Measurements from ENCODE around the gene PAK2. TPM values are rescaled to one million over a fixed set of nuclear protein-coding genes. Genes with fewer than 3 reads are reported as not detected.
"Not testable (repeated sequence)": the region's sequence is repeated elsewhere in the genome, so short reads cannot be mapped to it uniquely, and the experiment has no call there.

The PAK2 gene
- total and polyA plus RNA-seq, 2 donors from 2014 or later, result 13.4 to 67.1 TPM

- DNase-seq (no peak), FAIRE-seq (no peak)
- Histone ChIP-seq H3K36me3 (ENCODE audit: control insufficient read depth in 2 of 3, insufficient read depth in 3 of 3, low read length in 3 of 3) (peaks cover 3 to 18% (median 7%) of the 10 kb centered on the region in 3 donors), H3K9ac (ENCODE audit: low read length in 3 of 3) (no peak overlapping the region), H3K9me3 (ENCODE audit: control insufficient read depth in 2 of 3, insufficient read depth in 1 of 3, low read length in 3 of 3) (no peaks in the 10 kb centered on the region), H3K4me3 (ENCODE audit: low read length in 3 of 3) (no peak overlapping the region), H3K27me3 (ENCODE audit: control insufficient read depth, insufficient read depth, low read length) (no peaks in the 10 kb centered on the region), H3K4me1 (ENCODE audit: control insufficient read depth in 2 of 3, insufficient read depth in 2 of 3, low read depth in 1 of 3, low read length in 3 of 3) (no peaks in the 10 kb centered on the region), H3K27ac (ENCODE audit: low read depth in 2 of 2, low read length in 2 of 2) (no peak overlapping the region)
- intact Hi-C loops (cut with DNase I), result no loop called here
- TF ChIP-seq CTCF (IDR thresholded peaks at IDR 0.05; ENCODE audit: borderline replicate concordance, extremely low read depth, insufficient read depth), result no peak
These were observed 73.2 kb downstream of the PAK2 start for GRCh38 chr3:196812853-196813252.

- H3K4me1 ChIP-seq (ENCODE audit: control insufficient read depth in 2 of 3, insufficient read depth in 2 of 3, low read depth in 1 of 3, low read length in 3 of 3), result no peaks in the 10 kb centered on the region
- TF ChIP-seq CTCF (IDR thresholded peaks at IDR 0.05; ENCODE audit: borderline replicate concordance, extremely low read depth, insufficient read depth), result no peak
- no peaks in the 10 kb centered on the region for H3K9me3 ChIP-seq (ENCODE audit: control insufficient read depth in 2 of 3, insufficient read depth in 1 of 3, low read length in 3 of 3)
- FAIRE-seq (no peak), DNase-seq (no peak)
- H3K36me3 ChIP-seq (ENCODE audit: control insufficient read depth in 2 of 3, insufficient read depth in 3 of 3, low read length in 3 of 3), result peaks cover 3 to 18% (median 7%) of the 10 kb centered on the region in 3 donors
- no peak overlapping the region for H3K27ac ChIP-seq (ENCODE audit: low read depth in 2 of 2, low read length in 2 of 2)
- H3K27me3 ChIP-seq (ENCODE audit: control insufficient read depth, insufficient read depth, low read length), result no peaks in the 10 kb centered on the region
- no peak overlapping the region for H3K9ac ChIP-seq (ENCODE audit: low read length in 3 of 3)
- no peak overlapping the region for H3K4me3 ChIP-seq (ENCODE audit: low read length in 3 of 3)
- intact Hi-C loops (cut with DNase I), result no loop called here
These were observed 74.2 kb downstream of the PAK2 start for GRCh38 chr3:196813903-196814302.

- no peak overlapping the region for H3K9ac ChIP-seq (ENCODE audit: low read length in 3 of 3)
- H3K4me3 ChIP-seq (ENCODE audit: low read length in 3 of 3), result no peak overlapping the region
- H3K27ac ChIP-seq (ENCODE audit: low read depth in 2 of 2, low read length in 2 of 2), result no peak overlapping the region
- H3K27me3 ChIP-seq (ENCODE audit: control insufficient read depth, insufficient read depth, low read length), result no peaks in the 10 kb centered on the region
- TF ChIP-seq CTCF (IDR thresholded peaks at IDR 0.05; ENCODE audit: borderline replicate concordance, extremely low read depth, insufficient read depth), result no peak
- FAIRE-seq (no peak), DNase-seq (no peak)
- H3K4me1 ChIP-seq (ENCODE audit: control insufficient read depth in 2 of 3, insufficient read depth in 2 of 3, low read depth in 1 of 3, low read length in 3 of 3), result no peaks in the 10 kb centered on the region
- intact Hi-C loops (cut with DNase I), result no loop called here
- no peaks in the 10 kb centered on the region for H3K9me3 ChIP-seq (ENCODE audit: control insufficient read depth in 2 of 3, insufficient read depth in 1 of 3, low read length in 3 of 3)
- H3K36me3 ChIP-seq (ENCODE audit: control insufficient read depth in 2 of 3, insufficient read depth in 3 of 3, low read length in 3 of 3), result peaks cover 13 to 30% (median 28%) of the 10 kb centered on the region in 3 donors
These were observed 82.2 kb downstream of the PAK2 start for GRCh38 chr3:196821806-196822355.

GRCh38 chr3:196829651-196830050 is 90.0 kb downstream of the PAK2 start:
- intact Hi-C loops (cut with DNase I), result loop anchor here (10.0 kb wide), 1 partner anchor 135 kb away; the partner anchor contains the start of gene PIGZ
- H3K9me3 ChIP-seq (ENCODE audit: control insufficient read depth in 2 of 3, insufficient read depth in 1 of 3, low read length in 3 of 3); FAIRE-seq; H3K4me3 ChIP-seq (ENCODE audit: low read length in 3 of 3); H3K4me1 ChIP-seq (ENCODE audit: control insufficient read depth in 2 of 3, insufficient read depth in 2 of 3, low read depth in 1 of 3, low read length in 3 of 3); H3K9ac ChIP-seq (ENCODE audit: low read length in 3 of 3); H3K27me3 ChIP-seq (ENCODE audit: control insufficient read depth, insufficient read depth, low read length); DNase-seq; H3K27ac ChIP-seq (ENCODE audit: low read depth in 2 of 2, low read length in 2 of 2): not testable (repeated sequence)
- H3K36me3 ChIP-seq (ENCODE audit: control insufficient read depth in 2 of 3, insufficient read depth in 3 of 3, low read length in 3 of 3), result peaks cover 0 to 14% (median 2%) of the 10 kb centered on the region in 3 donors

Measured in kidney (tissue), 14 donors.